Urinary bladder (tissue), 4 donors: ENCODE measurements around the gene TMCC3. TPM values are rescaled to one million over a fixed set of nuclear protein-coding genes. Genes with fewer than 3 reads are reported as not detected.
"Not testable (repeated sequence)": the region's sequence is repeated elsewhere in the genome, so short reads cannot be mapped to it uniquely, and the experiment has no call there.

Experiments
- DNase-seq: peaks from one replicate; pipeline ENCODE4 v3.0.0-alpha.2; 2015; ENCODE audit errors: extremely low spot score
- H3K27ac ChIP-seq: one replicate; pipeline ENCODE4 v1.5.1; 2013; ENCODE audit warnings: low read depth, mild to moderate bottlenecking, moderate library complexity
- H3K36me3 ChIP-seq: one replicate; pipeline ENCODE4 v1.6.1; 2013; ENCODE audit warnings: mild to moderate bottlenecking, moderate library complexity; ENCODE audit not compliant: insufficient read depth
- H3K4me1 ChIP-seq: one replicate; pipeline ENCODE4 v1.6.1; 2013; ENCODE audit warnings: mild to moderate bottlenecking, moderate library complexity; ENCODE audit not compliant: insufficient read depth
- H3K4me3 ChIP-seq: one replicate; pipeline ENCODE4 v1.5.1; 2013; ENCODE audit warnings: low read depth, low read length
- WGBS: extraction: QIAGEN DNeasy Blood & Tissue Kit; methylation state at CpG from one replicate; pipeline ENCODE4 v1.1.7; 2013; 5-methylcytosine and 5-hydroxymethylcytosine counted together
- polyA plus RNA-seq: library from polyadenylated mRNA; stranded (reverse); fragments of 200-250 nt; gene quantifications from one replicate; pipeline ENCODE4 v1.2.3, GENCODE V29; 2013
- total RNA-seq: library from RNA; depleted of rRNA; stranded (reverse); fragments of >200 nt; gene quantifications from one replicate; pipeline ENCODE4 v1.2.3, GENCODE V29; 2014
- donor health status: healthy with polysubstance abuse.
- donor health status: healthy.

The TMCC3 gene
- total and polyA plus RNA-seq, 2 donors = 10.0 to 11.7 TPM

- no peak for DNase-seq
- Histone ChIP-seq H3K27ac (no peak overlapping the region), H3K36me3 (no peaks in the 10 kb centered on the region), H3K4me3 (no peak overlapping the region), H3K4me1 (no peaks in the 10 kb centered on the region)
- 89% methylated on average over 6 of the region's 6 CpGs for WGBS
These were observed 31.2 kb downstream of the TMCC3 start for GRCh38 chr12:94618995-94619695.

GRCh38 chr12:94617101-94617500 lies 33.3 kb downstream of the TMCC3 start:
- Histone ChIP-seq H3K27ac (no peak overlapping the region), H3K4me3 (no peak overlapping the region)

GRCh38 chr12:94616203-94616729 lies 34.1 kb downstream of the TMCC3 start:
- Histone ChIP-seq H3K4me1 (no peaks in the 10 kb centered on the region), H3K36me3 (no peaks in the 10 kb centered on the region), H3K27ac (no peak overlapping the region), H3K4me3 (no peak overlapping the region)
- 73% methylated on average over 11 of the region's 11 CpGs for WGBS
- no peak for DNase-seq

More at GRCh38 chr12:94617101-94617500, 33.3 kb downstream of the TMCC3 start:
- H3K36me3 ChIP-seq = no peaks in the 10 kb centered on the region
- DNase-seq = no peak
- no peaks in the 10 kb centered on the region for H3K4me1 ChIP-seq
- WGBS = 74% methylated on average over 3 of the region's 3 CpGs

GRCh38 chr12:94615260-94616181 lies 34.8 kb downstream of the TMCC3 start:
- H3K4me1 ChIP-seq = no peaks in the 10 kb centered on the region
- WGBS = 25% methylated on average over 14 of the region's 14 CpGs
- DNase-seq = no peak
- no peak overlapping the region for H3K4me3 ChIP-seq
- no peaks in the 10 kb centered on the region for H3K36me3 ChIP-seq
- no peak overlapping the region for H3K27ac ChIP-seq

- Histone ChIP-seq H3K27ac (no peak overlapping the region), H3K4me1 (no peaks in the 10 kb centered on the region), H3K4me3 (no peak overlapping the region), H3K36me3 (no peaks in the 10 kb centered on the region)
- 67% methylated on average over 3 of the region's 3 CpGs for WGBS
- no peak for DNase-seq
These were observed 36.1 kb downstream of the TMCC3 start for GRCh38 chr12:94614288-94614721.

GRCh38 chr12:94609917-94610443 lies 40.4 kb downstream of the TMCC3 start:
- no peak overlapping the region for H3K27ac ChIP-seq
- DNase-seq = no peak
- no peaks in the 10 kb centered on the region for H3K36me3 ChIP-seq
- H3K4me1 ChIP-seq = no peaks in the 10 kb centered on the region
- H3K4me3 ChIP-seq = no peak overlapping the region
- WGBS = 70% methylated on average over 5 of the region's 5 CpGs

- not testable (repeated sequence) for H3K4me3 ChIP-seq, H3K4me1 ChIP-seq, H3K27ac ChIP-seq, H3K36me3 ChIP-seq, DNase-seq
- WGBS = 81% methylated on average over 6 of the region's 6 CpGs
These were observed 43.5 kb downstream of the TMCC3 start for GRCh38 chr12:94606810-94607209.

- Histone ChIP-seq H3K4me3 (no peak overlapping the region), H3K27ac (no peak overlapping the region), H3K36me3 (no peaks in the 10 kb centered on the region), H3K4me1 (no peaks in the 10 kb centered on the region)
- WGBS = 65% methylated on average over 3 of the region's 3 CpGs
- no peak for DNase-seq
These were observed 46.0 kb downstream of the TMCC3 start for GRCh38 chr12:94604366-94604698.

- no peaks in the 10 kb centered on the region for H3K36me3 ChIP-seq
- DNase-seq = no peak
- H3K4me3 ChIP-seq = no peak overlapping the region
- WGBS = 78% methylated on average over 7 of the region's 7 CpGs
- H3K4me1 ChIP-seq = no peaks in the 10 kb centered on the region
- H3K27ac ChIP-seq = no peak overlapping the region
These were observed 46.7 kb downstream of the TMCC3 start for GRCh38 chr12:94603434-94604365.

GRCh38 chr12:94602024-94602423 lies 48.3 kb downstream of the TMCC3 start:
- no peaks in the 10 kb centered on the region for H3K4me1 ChIP-seq
- DNase-seq = no peak
- WGBS = 65% methylated on average over 4 of the region's 4 CpGs
- no peak overlapping the region for H3K27ac ChIP-seq
- H3K36me3 ChIP-seq = no peaks in the 10 kb centered on the region
- no peak overlapping the region for H3K4me3 ChIP-seq

GRCh38 chr12:94601307-94601706 lies 49.0 kb downstream of the TMCC3 start:
- not testable (repeated sequence) for H3K27ac ChIP-seq, DNase-seq, H3K4me1 ChIP-seq, H3K4me3 ChIP-seq, H3K36me3 ChIP-seq
- 96% methylated on average over 5 of the region's 5 CpGs for WGBS

GRCh38 chr12:94599189-94599588 lies 51.2 kb downstream of the TMCC3 start:
- Histone ChIP-seq H3K4me3 (no peak overlapping the region), H3K27ac (no peak overlapping the region), H3K36me3 (no peaks in the 10 kb centered on the region), H3K4me1 (no peaks in the 10 kb centered on the region)
- 76% methylated on average over 4 of the region's 4 CpGs for WGBS
- no peak for DNase-seq

GRCh38 chr12:94597268-94597667 lies 53.1 kb downstream of the TMCC3 start:
- H3K4me1 ChIP-seq = no peaks in the 10 kb centered on the region
- H3K36me3 ChIP-seq = no peaks in the 10 kb centered on the region
- no peak overlapping the region for H3K27ac ChIP-seq
- WGBS = 93% methylated on average over 5 of the region's 5 CpGs
- no peak for DNase-seq
- H3K4me3 ChIP-seq = no peak overlapping the region
